GM18507 (cell line): ENCODE results near the gene ETFA.
A peak's percentile ranks its signal among the peaks of the same experiment; 100 is the strongest.
"Not testable (repeated sequence)": the region's sequence is repeated elsewhere in the genome, so short reads cannot be mapped to it uniquely, and the experiment has no call there.

Experiments used
- DNase-seq: peaks from one replicate; pipeline ENCODE4 v3.0.0; 2011; ENCODE audit warnings: low read depth; ENCODE audit not compliant: insufficient read length; ENCODE audit errors: extremely low spot score
- FAIRE-seq: peaks from 2 replicates; lab custom pipeline; 2011; peaks lifted over from hg19 to GRCh38; lab: Jason Lieb, UNC

Gene ETFA

DNA sequence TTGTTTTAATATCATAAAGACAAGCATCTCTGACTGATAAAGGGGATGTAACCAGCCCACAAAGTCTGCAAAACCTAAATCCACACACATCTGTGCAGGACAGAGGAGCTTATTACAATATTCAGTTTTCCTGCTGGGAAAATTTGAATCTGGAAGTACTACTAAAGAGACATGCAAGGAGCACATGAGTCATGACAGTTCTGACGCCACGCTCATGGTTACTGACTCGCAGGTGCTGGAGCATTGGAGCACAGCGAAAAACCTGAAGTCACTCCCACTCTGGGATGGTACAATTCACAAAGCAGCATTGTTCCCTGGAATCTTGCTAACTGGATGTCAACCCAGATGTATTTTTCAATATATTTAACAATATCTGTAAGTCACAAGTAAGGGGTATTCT is 17.7 kb upstream of the ETFA start:
- DNase-seq = no peak
- FAIRE-seq = no peak

DNA sequence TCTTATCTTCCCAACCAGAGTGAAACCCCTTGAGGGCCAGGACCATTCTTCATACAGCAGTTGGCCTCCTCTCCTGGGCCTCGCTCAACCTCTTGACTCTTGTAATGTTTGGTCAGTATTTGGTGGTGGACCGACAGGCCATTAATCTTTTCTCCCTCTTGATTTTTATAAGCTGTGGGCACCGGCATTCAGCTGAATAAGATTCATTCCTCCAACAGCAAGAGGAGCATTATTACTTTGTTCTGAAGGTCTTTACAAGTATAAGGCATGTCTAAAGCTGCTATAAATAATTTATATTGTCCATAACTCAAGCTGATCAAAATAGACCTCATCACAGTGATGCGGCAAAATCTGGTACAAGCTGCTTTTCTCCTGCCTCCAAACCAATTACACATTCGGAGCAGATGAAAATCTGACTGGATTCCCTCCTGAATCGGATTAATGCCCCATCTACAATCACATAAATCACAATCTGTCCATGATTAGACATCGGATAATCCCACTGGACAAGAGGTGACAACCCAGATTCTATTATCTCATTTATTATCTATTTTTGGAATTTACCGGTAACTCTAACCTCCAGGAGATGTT is 16.9 kb upstream of the ETFA start:
- FAIRE-seq = no peak

DNA sequence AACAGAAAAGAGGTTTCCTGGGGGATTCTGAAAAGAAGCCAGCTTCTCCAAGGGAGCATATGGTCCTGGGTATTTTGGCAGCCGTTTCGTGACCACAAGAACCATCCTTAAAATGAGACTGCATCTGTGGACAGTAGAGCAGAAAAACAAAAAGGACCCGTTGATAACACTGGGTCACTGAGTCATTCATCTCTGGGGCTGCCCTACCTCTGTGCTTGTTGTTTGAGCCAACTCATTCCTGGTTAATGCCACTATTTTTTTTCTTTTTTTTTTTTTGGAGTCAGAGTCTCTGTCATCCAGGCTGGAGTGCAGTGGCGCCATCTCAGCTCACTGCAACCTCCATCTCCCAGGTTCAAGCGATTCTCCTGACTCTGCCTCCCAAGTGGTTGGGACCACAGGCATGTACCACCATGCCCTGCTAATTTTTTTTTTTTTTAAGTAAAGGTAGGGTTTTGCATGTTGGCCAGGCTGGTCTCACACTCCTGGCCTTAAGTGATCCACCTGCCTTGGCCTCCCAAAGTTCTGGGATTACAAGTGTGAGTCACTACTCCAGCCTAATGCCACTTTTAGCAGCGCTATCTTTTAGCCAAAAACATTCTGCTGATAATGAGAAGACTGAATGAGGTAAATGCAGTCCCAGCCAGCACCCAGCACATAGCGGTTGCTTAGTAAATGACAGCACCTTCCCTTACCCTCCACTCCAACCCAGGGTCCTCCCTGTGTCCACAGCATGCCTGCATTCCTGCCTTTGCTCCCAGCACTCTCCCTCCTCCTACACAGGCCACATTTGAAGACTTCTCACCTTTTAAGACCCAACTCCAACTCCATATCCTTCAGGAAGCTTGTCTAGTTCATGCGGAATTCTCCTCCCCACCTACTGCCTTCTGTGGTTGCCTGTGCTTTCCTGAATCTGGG is 16.2 kb upstream of the ETFA start:
- FAIRE-seq = no peak
- no peak for DNase-seq

More for the DNA sequence above, 16.9 kb upstream of the ETFA start:
- DNase-seq = no peak

DNA sequence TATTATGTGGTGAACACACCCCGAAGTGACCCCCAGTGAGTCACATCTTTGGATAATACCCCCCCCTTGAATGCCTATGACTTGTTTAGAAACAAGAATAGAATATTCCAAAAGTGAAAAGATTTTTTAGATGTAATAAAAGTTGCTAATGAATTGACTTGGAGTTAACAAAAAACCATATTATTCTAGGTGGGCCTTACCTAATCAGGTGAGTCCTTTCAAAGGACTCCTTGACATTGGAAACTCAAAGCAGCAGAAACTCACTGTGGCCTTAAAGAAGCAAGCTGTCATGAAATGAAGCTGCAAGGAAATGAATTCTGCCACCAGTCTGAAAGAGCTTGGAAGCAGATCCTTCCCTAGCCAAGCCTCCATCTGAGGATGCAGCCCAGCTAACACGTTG is 14.4 kb upstream of the ETFA start:
- FAIRE-seq = no peak
- no peak for DNase-seq

DNA sequence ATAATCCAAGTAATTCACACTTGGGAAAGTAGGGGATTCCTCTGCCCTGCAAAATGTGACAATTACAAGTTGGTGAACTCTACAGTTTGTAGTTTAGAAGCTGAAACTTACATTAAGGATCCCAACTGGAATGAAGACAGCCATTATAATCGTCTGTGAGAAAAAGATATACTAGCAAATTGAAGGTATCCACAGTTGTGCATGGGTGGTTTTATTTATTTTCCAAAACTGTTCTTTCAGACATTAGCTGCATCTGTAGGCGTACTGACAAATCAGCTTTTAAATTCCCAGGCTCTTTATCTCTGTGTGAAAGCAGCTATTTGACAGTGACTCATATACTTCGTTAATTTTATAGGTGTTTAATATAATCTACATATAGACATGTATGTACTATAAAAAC is 12.8 kb upstream of the ETFA start:
- DNase-seq = no peak
- no peak for FAIRE-seq

DNA sequence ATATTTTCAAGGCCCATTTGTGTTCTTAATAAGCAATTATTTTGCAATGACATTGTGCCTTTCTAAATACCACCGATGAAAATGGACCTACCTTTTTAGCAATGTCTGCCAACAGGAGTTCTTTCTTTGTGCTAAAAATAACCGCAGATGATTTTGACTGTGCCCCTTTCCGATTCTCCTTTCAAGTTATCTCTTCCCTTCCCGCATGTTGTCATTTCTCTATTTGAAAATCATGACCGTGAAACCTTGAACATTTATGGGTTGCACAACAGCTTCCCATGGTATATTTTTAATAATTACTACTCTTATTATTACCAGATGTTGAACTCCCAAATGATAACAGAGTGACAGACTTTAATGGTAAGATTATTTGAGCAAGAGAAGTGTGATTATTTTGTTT is 10.3 kb upstream of the ETFA start:
- FAIRE-seq (no peak), DNase-seq (no peak)

DNA sequence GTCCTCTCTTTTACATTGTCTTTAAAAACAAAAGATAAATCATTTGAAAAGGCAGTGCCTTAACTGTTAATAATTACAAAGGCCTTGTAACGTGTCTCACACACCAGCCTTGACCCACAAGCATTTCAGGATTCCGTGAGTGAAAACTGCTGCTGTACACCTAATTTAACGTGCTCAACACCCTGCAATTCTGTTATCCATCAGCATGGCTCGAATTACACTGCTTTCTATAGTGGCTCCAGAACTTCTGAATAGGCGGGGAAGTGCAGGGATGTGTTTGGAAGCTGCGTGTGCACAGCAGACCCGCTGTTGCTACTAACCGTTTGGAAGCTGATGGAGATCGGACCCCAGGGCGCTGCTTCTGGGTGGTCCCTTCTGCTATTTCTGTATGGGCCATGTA is 9.9 kb upstream of the ETFA start:
- DNase-seq (no peak), FAIRE-seq (no peak)

DNA sequence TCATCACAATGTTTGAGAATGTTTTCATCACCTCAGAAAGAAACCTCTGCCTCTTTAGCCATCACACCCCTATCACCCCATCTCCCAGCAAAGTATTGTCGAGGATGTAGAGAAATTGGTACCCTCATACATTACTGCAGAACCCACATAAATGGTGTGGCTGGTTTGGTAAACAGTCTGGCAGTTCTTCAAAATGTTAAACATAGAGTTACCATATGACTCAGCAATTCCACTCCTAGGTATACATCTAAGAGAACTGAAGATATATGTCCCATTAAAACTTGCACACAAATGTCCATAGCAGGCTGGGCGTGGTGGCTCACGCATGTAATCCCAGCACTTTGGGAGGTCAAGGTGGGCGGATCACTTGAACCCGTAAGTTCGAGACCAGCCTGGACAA is 8.7 kb upstream of the ETFA start:
- DNase-seq (no peak), FAIRE-seq (no peak)

DNA sequence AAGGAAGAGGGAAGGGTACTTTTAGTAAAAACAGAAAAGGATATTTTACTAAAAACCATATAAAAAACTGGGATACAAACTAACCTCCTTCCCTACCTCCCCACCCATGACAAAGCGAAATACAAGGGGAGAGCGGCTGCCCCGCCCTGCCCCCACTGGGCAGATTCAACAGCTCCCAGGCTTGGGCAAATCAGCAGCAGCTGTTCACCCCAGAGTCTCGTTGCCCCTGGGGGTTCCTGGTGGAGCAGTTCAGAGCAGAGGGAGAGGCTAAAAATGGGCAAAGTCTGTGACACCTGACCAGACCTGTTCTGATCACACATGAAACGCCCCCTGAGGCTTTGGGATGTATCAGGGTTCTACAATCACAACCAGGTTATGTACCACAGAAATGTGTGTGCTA is 2.5 kb upstream of the ETFA start:
- no peak for FAIRE-seq
- no peak for DNase-seq

DNA sequence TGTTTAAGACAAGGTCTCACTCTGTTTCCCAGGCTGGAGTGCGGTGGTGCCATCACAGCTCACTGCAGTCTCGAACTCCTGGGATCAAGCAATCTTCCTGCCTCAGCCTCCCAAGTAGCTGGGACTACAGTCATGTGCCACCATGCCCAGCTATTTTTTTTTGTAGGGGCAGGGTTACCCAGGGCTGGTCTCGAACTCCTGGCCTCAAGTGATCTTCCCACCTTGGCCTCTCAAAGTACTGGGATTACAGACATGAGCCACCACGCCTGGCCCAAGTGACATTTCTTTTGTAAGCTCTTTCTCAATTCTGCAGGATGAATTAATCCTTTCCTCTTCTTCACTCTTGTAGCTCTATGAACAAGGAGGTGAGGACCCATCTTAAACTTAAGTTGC is 1.9 kb upstream of the ETFA start:
- not testable (repeated sequence) for DNase-seq, FAIRE-seq

DNA sequence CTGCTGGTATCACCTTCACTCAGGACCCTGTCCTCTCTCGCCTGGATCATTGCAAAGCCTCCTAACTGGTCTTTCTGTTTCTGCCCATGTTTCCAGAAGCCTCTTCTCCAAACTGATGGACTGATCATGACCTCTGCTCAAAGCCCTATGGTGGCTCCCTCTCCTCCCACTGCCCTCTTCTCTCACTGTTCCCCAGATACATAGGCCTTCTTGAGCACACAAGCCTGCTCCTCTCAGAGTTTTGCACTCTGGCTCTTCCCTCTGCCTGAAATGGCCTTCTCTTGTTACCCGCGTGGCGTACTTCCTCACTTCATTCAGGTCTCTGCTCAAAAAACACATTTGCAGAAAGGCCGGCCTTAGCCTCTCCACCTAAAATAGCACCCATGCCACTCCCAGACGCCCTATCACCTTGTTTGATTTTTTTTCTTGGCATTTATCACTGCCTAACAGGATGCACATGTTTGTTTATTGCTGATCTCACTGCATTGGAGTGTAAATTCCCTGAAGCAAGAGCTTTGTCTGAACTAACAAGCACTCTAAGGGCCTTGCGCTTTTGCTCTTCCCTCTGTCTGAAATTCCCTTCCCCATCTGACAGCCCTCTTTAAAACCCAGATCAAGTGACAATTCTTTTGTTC is 1.4 kb upstream of the ETFA start:
- FAIRE-seq (no peak), DNase-seq (no peak)

DNA sequence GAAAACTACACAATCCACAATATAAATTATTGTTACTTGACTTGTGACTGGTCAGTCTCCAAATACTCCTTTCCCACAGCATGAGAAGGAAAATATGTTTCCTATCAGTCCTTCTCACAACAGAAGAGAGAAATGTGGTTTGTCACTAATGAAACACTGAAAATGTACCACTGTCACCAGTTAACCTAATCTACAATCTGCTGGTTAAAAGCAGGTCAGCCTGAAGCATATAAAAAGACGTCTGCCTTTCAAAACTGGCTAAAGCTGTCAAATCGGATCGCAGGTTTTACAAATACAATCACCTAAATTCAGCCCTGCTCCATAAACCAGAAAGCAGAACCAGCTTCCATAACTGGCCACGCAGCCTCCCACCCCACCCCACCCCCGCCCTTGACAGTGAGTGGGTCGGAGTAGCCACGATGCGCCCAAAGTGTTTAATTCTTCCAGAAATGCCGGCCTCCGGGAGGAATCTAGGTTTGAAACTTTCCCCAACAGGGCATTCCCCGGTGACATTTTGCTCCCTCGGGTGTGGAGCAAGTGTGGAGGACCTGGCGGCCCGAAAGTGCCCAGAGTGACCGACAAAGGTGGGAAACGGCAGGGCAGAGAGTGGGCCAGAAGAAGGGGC is 682 bp downstream of the ETFA start:
- DNase-seq (no peak), FAIRE-seq (peak; percentile 18)

DNA sequence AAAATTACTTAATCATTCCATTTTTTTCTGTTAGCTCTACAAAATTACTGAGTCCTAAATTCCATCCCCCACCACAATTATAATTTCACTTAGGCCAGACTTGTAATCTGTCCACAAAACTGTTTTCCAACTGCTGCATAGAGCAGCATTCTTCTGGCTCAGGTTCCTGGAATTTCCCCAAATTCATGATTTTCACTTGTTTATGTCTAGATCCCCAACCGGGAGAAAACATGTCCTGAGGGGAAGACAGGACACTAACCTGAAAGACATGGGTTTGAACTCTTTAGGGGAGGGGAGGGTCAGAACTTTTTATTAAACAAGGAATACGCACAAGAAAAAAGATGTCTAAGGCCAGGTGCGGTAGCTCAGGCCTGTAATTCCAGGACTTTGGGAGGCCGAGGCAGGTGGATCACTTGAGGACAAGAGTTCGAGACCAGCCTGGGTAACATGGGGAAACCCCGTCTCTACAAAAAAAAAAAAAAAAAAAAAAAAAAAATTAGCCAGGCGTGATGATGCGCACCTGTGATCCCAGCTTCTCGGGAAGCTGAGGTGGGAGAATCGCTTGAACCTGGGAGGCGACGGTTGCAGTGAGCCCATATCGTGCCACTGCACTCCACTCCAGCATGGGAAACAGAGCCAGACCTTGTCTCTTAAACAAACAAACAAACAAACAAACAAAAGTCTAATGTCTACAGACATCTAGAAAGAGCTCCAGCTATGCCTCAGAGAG is 1.5 kb downstream of the ETFA start:
- no peak for DNase-seq

DNA sequence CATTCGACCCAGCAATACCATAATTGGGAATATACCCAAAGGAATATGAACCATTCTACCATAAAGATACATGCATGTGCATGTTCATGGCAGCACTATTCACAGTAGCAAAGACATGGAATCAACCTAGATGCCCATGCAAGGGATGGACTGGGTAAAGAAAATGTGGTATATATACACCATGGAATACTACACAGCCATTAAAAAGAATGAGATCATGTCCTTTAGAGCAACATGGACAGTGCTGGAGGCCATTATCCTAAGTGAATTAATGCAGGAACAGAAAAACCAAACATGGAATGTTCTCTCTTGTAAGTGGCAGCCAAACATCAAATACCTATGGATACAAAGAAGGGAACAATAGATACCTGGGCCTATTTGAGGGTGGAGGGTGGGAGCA is 7.4 kb downstream of the ETFA start:
- DNase-seq (no peak), FAIRE-seq (no peak)

More for the DNA sequence above, 1.5 kb downstream of the ETFA start:
- no peak for FAIRE-seq

DNA sequence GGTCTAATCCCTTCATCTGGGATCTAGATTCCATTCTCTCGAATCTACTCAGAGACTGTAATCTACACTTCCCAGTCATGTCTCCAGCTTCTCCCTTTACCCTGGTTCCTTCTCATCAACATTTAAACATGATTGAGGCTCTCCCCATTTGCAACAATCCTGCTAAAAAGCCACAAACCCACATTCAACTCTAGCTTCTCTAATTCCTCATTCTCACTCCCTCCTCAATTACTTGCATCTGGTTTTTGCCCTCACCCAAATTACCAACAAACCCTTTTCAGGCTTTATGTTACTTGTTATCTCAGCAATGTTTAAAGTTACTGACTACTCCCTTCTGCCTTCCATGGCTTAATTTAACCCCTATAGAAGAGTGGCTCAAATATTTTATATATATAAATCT is 11.5 kb downstream of the ETFA start:
- DNase-seq = no peak
- FAIRE-seq = no peak

DNA sequence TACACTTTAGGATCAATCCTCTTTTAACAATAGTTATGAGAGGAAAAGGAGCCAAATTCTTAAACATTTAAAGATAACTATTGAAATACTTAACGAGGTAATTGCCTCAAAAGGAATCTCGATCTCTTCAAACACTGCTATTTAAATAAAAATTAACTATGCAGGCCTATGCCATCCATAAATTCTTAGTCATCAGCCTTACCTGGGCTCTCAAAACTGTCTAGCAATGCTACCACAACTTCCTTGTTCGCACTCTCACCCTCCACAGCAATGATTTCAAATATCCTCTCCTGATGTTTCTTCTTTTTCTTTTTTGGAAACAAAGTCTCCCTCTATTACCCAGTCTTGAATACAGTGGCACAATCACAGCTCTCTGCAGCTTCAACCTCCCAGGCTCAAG is 12.3 kb downstream of the ETFA start:
- FAIRE-seq (no peak), DNase-seq (no peak)

DNA sequence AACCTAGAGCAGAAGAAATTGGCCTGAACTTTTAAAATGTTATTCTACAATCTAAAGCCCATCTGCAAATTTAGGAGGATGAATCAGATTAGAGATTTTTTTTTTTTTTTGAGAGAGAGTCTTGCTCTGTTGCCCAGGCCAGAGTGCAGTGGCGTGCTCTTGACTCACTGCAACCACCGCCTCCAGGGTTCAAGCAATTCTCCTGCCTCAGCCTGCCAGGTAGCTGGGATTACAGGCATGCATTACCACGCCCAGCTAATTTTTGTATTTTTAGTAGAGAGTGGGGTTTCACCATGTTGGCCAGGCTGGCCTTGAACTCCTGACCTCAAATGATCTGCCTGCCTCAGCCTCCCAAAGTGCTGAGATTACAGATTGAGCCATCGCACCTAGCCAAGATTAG is 13.3 kb downstream of the ETFA start:
- DNase-seq, FAIRE-seq: not testable (repeated sequence)

DNA sequence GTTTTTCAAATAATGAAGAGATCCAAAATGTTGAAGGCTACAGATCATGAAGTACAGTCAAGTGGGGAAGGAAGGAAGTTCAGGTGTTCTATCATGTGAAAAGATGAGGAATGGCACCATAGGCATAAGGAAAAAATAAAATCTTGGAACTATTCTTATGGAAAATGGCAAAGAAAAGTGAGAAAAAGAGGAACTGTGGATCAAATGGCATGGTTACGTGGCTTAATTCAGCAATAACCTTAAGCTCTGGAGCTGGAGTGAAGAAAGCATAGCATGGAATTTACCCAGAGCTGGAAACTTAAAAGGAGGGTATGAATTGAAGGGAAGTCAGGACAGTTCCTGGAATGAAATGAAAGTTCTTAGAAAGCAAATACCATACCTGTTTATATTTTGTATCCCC is 14.4 kb downstream of the ETFA start:
- DNase-seq (no peak), FAIRE-seq (no peak)

DNA sequence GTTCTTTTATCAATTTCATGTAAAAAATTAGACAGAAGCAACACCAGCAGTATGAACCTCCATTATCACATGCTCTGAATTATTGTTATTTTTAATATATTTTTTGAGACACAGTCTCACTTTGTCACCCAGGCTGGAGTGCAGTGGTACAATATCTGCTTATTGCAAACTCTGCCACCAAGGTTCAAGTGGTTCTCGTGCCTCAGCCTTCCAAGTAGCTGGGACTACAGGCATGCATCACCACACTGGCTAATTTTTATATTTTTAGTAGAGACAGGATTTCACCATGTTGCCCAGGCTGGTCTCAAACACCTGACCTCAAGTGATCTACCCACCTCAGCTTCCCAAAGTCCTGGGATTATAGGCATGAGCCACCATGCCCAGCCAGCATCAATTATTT is 16.8 kb downstream of the ETFA start:
- FAIRE-seq, DNase-seq: not testable (repeated sequence)

DNA sequence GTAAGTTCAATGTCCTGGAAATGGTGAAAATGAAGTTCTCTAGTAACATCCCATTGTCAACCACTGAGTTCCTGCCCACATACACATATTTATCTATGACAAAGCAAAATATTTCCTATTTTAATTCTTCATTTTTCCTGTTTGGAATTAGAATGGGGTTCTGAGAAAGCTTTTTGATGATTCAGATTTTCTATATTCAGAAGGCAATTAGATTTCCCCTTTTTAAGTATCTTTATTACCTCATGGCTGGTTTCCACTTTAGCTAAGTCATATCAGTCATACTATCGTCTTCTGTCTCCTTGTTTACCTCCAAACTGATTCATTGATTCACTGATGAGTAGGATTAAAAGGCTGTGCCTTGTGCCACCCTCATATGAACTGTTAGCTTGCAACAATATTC is 17.9 kb downstream of the ETFA start:
- FAIRE-seq (no peak), DNase-seq (no peak)
